H1 (cell line): Measurements from ENCODE around the gene MESD. TPM values are rescaled to one million over a fixed set of nuclear protein-coding genes. Genes with fewer than 3 reads are reported as not detected.

Experiments
- CBX5 ChIP-seq: fragments of 300-800, 300-1000 bp; sonication (generic); IDR thresholded peaks from 2 replicates; pipeline ENCODE4 v1.7.1; 2016; ENCODE audit warnings: antibody characterized with exemption, low read length, low read depth
- EP300 ChIP-seq, 2 experiments: IDR thresholded peaks; 1 replicate in 1 of 2; 2 replicates in 1 of 2; pipeline ENCODE4 v1.6.1; 2011 to 2012; ENCODE audit warnings: low read depth in 2 of 2, low read length in 2 of 2, mild to moderate bottlenecking in 2 of 2, borderline replicate concordance in 1 of 2, inconsistent platforms in 1 of 2, moderate library complexity in 1 of 2
- JUND ChIP-seq: IDR thresholded peaks from 2 replicates; pipeline ENCODE4 v1.6.1; 2011; ENCODE audit warnings: mild to moderate bottlenecking, improper control_type of control experiment, low read length
- RBBP5 ChIP-seq: IDR thresholded peaks from 2 replicates; pipeline ENCODE4 v1.7.1; 2012; ENCODE audit warnings: low read depth, mild to moderate bottlenecking, inconsistent platforms, low read length, moderate library complexity, borderline replicate concordance
- SRF ChIP-seq: IDR thresholded peaks from 2 replicates; pipeline ENCODE4 v1.6.1; 2011; ENCODE audit warnings: mild to moderate bottlenecking, low read depth, low read length, moderate library complexity
- polyA plus RNA-seq, 7 experiments: library from polyadenylated mRNA; depleted of rRNA in 3 of 7; stranded (reverse) in 5 of 7; unstranded in 2 of 7; fragments of >200 nt in 5 of 7; fragments of 200-250 nt in 2 of 7; gene quantifications; 1 replicate in 5 of 7; 2 replicates in 1 of 7; 4 replicates in 1 of 7; pipeline versions ENCODE4 v1.2.1 to v1.2.3, GENCODE V29; 2011 to 2013; ENCODE audit warnings: missing spikeins in 2 of 7, mixed read lengths in 2 of 7
- total RNA-seq: library from RNA; stranded (reverse); fragmentation: NEBNext Ultra II Directional; extraction: Animal tissue kit (Norgen Biotek cat#: 25700); gene quantifications from 2 replicates; pipeline ENCODE4 v1.2.1, GENCODE V29; 2021
- TF ChIP-seq, protein P1 (sequence below): fragments of 300-600 bp; sonication (generic); IDR thresholded peaks from 2 replicates; pipeline ENCODE4 v1.7.1; 2012; ENCODE audit warnings: low read length, moderate library complexity, mild to moderate bottlenecking, inconsistent platforms; ENCODE audit not compliant: insufficient replicate concordance

Gene MESD
- total and polyA plus RNA-seq, 2 of the 8 experiments (the other 6 are each of a cell fraction or from before 2014, with no cell fraction given), result 11.0 to 28.3 TPM

DNA sequence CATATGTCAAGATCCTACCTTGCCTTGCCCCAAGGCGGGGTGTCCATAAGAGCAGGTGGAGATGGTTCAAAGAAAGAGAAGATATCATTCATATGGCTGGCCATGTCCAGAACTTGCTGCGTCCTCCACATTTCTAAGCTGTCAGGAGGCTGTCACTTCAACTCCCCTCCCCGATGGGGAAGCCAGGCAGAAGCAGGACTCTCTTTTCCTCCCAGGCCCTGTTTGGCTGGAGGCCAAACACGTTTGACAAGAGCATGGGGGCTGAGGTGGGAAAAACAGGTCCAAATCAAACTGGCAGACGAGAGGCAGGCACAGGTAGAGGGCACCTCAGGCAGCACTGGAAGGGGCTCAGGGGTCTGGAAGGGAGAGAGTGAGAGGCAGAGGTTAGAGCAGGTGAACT lies 37.7 kb downstream of the MESD start (continued):
- TF ChIP-seq, protein P1, sequence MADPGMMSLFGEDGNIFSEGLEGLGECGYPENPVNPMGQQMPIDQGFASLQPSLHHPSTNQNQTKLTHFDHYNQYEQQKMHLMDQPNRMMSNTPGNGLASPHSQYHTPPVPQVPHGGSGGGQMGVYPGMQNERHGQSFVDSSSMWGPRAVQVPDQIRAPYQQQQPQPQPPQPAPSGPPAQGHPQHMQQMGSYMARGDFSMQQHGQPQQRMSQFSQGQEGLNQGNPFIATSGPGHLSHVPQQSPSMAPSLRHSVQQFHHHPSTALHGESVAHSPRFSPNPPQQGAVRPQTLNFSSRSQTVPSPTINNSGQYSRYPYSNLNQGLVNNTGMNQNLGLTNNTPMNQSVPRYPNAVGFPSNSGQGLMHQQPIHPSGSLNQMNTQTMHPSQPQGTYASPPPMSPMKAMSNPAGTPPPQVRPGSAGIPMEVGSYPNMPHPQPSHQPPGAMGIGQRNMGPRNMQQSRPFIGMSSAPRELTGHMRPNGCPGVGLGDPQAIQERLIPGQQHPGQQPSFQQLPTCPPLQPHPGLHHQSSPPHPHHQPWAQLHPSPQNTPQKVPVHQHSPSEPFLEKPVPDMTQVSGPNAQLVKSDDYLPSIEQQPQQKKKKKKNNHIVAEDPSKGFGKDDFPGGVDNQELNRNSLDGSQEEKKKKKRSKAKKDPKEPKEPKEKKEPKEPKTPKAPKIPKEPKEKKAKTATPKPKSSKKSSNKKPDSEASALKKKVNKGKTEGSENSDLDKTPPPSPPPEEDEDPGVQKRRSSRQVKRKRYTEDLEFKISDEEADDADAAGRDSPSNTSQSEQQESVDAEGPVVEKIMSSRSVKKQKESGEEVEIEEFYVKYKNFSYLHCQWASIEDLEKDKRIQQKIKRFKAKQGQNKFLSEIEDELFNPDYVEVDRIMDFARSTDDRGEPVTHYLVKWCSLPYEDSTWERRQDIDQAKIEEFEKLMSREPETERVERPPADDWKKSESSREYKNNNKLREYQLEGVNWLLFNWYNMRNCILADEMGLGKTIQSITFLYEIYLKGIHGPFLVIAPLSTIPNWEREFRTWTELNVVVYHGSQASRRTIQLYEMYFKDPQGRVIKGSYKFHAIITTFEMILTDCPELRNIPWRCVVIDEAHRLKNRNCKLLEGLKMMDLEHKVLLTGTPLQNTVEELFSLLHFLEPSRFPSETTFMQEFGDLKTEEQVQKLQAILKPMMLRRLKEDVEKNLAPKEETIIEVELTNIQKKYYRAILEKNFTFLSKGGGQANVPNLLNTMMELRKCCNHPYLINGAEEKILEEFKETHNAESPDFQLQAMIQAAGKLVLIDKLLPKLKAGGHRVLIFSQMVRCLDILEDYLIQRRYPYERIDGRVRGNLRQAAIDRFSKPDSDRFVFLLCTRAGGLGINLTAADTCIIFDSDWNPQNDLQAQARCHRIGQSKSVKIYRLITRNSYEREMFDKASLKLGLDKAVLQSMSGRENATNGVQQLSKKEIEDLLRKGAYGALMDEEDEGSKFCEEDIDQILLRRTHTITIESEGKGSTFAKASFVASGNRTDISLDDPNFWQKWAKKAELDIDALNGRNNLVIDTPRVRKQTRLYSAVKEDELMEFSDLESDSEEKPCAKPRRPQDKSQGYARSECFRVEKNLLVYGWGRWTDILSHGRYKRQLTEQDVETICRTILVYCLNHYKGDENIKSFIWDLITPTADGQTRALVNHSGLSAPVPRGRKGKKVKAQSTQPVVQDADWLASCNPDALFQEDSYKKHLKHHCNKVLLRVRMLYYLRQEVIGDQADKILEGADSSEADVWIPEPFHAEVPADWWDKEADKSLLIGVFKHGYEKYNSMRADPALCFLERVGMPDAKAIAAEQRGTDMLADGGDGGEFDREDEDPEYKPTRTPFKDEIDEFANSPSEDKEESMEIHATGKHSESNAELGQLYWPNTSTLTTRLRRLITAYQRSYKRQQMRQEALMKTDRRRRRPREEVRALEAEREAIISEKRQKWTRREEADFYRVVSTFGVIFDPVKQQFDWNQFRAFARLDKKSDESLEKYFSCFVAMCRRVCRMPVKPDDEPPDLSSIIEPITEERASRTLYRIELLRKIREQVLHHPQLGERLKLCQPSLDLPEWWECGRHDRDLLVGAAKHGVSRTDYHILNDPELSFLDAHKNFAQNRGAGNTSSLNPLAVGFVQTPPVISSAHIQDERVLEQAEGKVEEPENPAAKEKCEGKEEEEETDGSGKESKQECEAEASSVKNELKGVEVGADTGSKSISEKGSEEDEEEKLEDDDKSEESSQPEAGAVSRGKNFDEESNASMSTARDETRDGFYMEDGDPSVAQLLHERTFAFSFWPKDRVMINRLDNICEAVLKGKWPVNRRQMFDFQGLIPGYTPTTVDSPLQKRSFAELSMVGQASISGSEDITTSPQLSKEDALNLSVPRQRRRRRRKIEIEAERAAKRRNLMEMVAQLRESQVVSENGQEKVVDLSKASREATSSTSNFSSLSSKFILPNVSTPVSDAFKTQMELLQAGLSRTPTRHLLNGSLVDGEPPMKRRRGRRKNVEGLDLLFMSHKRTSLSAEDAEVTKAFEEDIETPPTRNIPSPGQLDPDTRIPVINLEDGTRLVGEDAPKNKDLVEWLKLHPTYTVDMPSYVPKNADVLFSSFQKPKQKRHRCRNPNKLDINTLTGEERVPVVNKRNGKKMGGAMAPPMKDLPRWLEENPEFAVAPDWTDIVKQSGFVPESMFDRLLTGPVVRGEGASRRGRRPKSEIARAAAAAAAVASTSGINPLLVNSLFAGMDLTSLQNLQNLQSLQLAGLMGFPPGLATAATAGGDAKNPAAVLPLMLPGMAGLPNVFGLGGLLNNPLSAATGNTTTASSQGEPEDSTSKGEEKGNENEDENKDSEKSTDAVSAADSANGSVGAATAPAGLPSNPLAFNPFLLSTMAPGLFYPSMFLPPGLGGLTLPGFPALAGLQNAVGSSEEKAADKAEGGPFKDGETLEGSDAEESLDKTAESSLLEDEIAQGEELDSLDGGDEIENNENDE, result no peak
- TF ChIP-seq EP300 (IDR thresholded peaks at IDR 0.05; ENCODE audit: borderline replicate concordance in 1 of 2, low read depth in 2 of 2, low read length in 2 of 2) (no peak), SRF (no peak), JUND (no peak), CBX5 (no peak), RBBP5 (no peak)
